Breast epithelium (tissue), 3 donors: ENCODE results near the gene SETDB1.

ENCODE experiments used
- POLR2A ChIP-seq: fragments of 450-650 bp; IDR thresholded peaks from one replicate; pipeline ENCODE4 v1.6.1; 2016; ENCODE audit warnings: antibody characterized with exemption, mild to moderate bottlenecking, moderate library complexity
- POLR2AphosphoS5 ChIP-seq, 3 donors: sonication (generic); formaldehyde crosslinking; IDR thresholded peaks; one replicate each; pipeline ENCODE4 v1.6.1; 2017; ENCODE audit warnings: antibody characterized with exemption in 3 of 3
- TF ChIP-seq, protein P1 (sequence below), 3 donors: fragments of 450-650 bp; IDR thresholded peaks; one replicate each; pipeline ENCODE4 v1.5.1; 2016 to 2017; ENCODE audit warnings: antibody characterized with exemption in 3 of 3, mild to moderate bottlenecking in 3 of 3, moderate library complexity in 3 of 3

DNA sequence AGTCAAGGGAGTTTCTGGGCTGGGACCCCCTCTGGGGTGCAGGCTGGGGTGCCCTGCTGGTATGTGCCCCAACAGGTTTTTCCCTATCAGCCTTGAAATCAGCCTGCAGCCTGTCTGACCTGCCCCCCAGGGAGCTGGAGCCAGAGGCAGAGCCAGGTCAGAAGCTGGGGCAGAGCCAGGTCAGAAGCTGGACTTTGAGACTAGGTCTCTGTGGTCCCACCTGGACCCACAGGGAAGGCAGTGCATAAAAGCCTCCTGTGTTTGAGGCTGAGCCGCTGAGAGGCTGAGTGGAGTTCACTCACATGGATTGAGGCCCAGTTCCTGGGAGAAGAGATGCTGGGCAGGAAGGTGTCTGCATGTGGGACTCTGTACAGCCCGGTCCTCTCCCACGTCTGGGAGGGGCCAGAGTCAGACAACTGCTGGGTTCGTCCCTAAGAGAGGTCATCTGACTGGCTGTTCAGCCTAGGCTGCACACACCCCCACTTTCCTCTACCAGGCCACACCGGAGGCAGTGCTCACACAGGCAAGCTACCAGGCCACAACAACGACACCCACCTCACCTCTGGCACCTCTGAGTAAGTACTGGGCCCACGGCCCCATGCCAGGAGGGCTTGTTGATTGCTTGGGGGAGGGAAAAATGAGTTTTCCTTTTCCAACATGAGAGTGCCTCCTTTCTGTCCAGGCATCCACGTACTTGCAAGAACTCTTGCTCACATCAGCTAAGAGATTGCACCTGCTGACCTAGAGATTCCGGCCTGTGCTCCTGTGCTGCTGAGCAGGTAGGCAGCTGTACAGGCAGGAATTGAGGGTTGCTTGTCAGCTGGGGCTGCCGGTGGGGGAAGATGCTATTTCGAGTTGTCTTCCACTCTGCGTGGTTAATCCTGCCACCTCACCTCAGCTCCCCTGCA lies 55.9 kb downstream of the SETDB1 start, which contains the start of gene ANXA9:
- TF ChIP-seq, protein P1, sequence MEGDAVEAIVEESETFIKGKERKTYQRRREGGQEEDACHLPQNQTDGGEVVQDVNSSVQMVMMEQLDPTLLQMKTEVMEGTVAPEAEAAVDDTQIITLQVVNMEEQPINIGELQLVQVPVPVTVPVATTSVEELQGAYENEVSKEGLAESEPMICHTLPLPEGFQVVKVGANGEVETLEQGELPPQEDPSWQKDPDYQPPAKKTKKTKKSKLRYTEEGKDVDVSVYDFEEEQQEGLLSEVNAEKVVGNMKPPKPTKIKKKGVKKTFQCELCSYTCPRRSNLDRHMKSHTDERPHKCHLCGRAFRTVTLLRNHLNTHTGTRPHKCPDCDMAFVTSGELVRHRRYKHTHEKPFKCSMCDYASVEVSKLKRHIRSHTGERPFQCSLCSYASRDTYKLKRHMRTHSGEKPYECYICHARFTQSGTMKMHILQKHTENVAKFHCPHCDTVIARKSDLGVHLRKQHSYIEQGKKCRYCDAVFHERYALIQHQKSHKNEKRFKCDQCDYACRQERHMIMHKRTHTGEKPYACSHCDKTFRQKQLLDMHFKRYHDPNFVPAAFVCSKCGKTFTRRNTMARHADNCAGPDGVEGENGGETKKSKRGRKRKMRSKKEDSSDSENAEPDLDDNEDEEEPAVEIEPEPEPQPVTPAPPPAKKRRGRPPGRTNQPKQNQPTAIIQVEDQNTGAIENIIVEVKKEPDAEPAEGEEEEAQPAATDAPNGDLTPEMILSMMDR (IDR thresholded peaks at IDR 0.05) = no peak
- no peak for TF ChIP-seq POLR2A
- TF ChIP-seq POLR2AphosphoS5 (IDR thresholded peaks at IDR 0.05) = no peak
